Gastroesophageal sphincter (tissue), 3 donors: Measurements from ENCODE around the gene CD48.

Experiments used
- CTCF ChIP-seq, 4 experiments: fragments of 200-600 bp in 2 of 4; fragments of 450-650 bp in 2 of 4; sonication (generic) in 1 of 4; IDR thresholded peaks; one replicate each; pipeline ENCODE4 v1.5.1; 2017 to 2019; ENCODE audit warnings: antibody characterized with exemption in 4 of 4, mild to moderate bottlenecking in 2 of 4, moderate library complexity in 2 of 4
- EP300 ChIP-seq: sonication (generic); formaldehyde crosslinking; IDR thresholded peaks from one replicate; pipeline ENCODE4 v1.6.1; 2017; ENCODE audit warnings: antibody characterized with exemption, mild to moderate bottlenecking
- POLR2A ChIP-seq, 2 donors: fragments of 450-650 bp; IDR thresholded peaks; one replicate each; pipeline ENCODE4 v1.6.1; 2017; ENCODE audit warnings: antibody characterized with exemption in 2 of 2, mild to moderate bottlenecking in 2 of 2, moderate library complexity in 1 of 2
- POLR2AphosphoS5 ChIP-seq: sonication (generic); formaldehyde crosslinking; IDR thresholded peaks from one replicate; pipeline ENCODE4 v1.6.1; 2017; ENCODE audit warnings: antibody characterized with exemption

- TF ChIP-seq CTCF (IDR thresholded peaks at IDR 0.05) = no peak
- TF ChIP-seq POLR2A (IDR thresholded peaks at IDR 0.05) = no peak
- TF ChIP-seq POLR2AphosphoS5 = no peak
- TF ChIP-seq EP300 = no peak
Measured at GRCh38 chr1:160636076-160636475, 75.5 kb downstream of the CD48 start.
